HEK293T (cell line): ENCODE results near the gene TOMM5.

Experiments used
- NFRKB ChIP-seq: fragments of 450-650 bp; IDR thresholded peaks from 2 replicates; pipeline ENCODE4 v1.6.1; 2016; ENCODE audit warnings: mild to moderate bottlenecking, moderate library complexity
- ZNF384 ChIP-seq: fragments of 450-650 bp; IDR thresholded peaks from 2 replicates; pipeline ENCODE4 v1.6.1; 2016

DNA sequence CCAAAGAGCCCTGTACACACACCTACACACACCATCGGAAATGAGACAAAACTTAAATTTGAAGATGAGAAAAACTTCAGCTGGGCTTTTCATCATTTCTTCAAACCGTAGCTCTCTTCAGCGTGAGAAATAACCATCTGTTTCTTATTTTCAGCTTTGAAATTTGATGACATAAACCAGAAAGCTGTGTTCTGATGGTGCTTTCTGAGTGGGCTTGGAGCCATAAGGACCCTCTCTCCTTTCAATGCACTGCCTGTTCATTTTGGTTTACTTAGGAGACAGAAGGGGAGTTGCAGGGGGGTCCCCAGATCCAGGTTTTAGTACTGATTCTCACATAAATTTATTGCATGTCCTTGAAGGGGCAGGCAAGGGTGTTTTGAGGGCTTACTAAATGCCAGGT lies 25.7 kb downstream of the TOMM5 start:
- TF ChIP-seq NFRKB (no peak), ZNF384 (no peak)
